HFFc6 (cell line): ENCODE data around the gene ANXA10. TPM values are rescaled to one million over a fixed set of nuclear protein-coding genes. Genes with fewer than 3 reads are reported as not detected.
"Not testable (repeated sequence)": the region's sequence is repeated elsewhere in the genome, so short reads cannot be mapped to it uniquely, and the experiment has no call there.

ENCODE experiments used
- DNase-seq: peaks from one replicate; pipeline ENCODE4 v3.0.0-alpha.2; 2018
- H3K27ac Mint-ChIP-seq: 2 replicates; pipeline ENCODE4 v1.8.0; 2020; ENCODE audit warnings: mild to moderate bottlenecking, mixed read lengths
- H3K27me3 Mint-ChIP-seq: 2 replicates; pipeline ENCODE4 v1.8.0; 2021; ENCODE audit warnings: mild to moderate bottlenecking, moderate library complexity, mixed read lengths; ENCODE audit not compliant: insufficient read depth
- H3K36me3 Mint-ChIP-seq: 2 replicates; pipeline ENCODE4 v1.8.0; 2021; ENCODE audit warnings: low read depth, mixed read lengths
- H3K4me1 Mint-ChIP-seq: 2 replicates; pipeline ENCODE4 v1.8.0; 2020; ENCODE audit warnings: low read depth, mixed read lengths
- H3K4me3 Mint-ChIP-seq: 2 replicates; pipeline ENCODE4 v1.8.0; 2020; ENCODE audit warnings: mild to moderate bottlenecking, moderate library complexity, mixed read lengths
- H3K9me3 Mint-ChIP-seq: 2 replicates; pipeline ENCODE4 v1.8.0; 2020; ENCODE audit warnings: mild to moderate bottlenecking, mixed read lengths
- total RNA-seq, 6 experiments: library from RNA; stranded (reverse); fragmentation: NEBNext Ultra II Directional; extraction: Animal tissue kit (Norgen Biotek cat#: 25700); gene quantifications; 2 replicates in 1 of 6; 3 replicates in 5 of 6; pipeline ENCODE4 v1.2.3, GENCODE V29; 2021
- TF ChIP-seq, protein P1 (sequence below): fragments of 200-600 bp; sonication (generic); IDR thresholded peaks from 2 replicates; pipeline ENCODE4 v1.5.0; 2021; ENCODE audit warnings: antibody characterized with exemption, mild to moderate bottlenecking

ANXA10 gene
- total RNA-seq, 6 experiments from 2014 or later, result 0.46 to 1.9 (median 0.85) TPM

DNA sequence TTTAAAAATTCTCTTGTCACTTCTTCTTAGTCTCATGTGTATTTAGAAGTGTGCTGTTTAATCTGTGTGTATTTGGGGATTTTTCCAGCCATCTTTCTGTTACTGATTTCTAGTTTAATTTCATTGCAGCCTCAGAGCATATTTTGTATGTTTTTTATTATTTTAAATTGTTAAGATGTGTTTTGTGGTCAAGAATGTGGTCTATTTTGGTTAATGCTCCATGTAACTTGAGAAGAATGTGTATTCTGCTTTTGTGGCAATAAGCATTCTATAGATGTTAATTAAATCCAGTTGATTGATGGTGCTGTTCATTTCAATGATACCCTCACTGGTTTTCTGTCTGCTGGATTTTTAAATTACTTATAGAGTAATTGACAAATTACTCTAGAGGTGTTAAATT is 38.9 kb downstream of the ANXA10 start:
- Mint-ChIP-seq H3K9me3 (no peaks in the 10 kb centered on the region), H3K4me1 (peaks cover 58% of the 10 kb centered on the region), H3K27ac (no peak overlapping the region), H3K36me3 (no peaks in the 10 kb centered on the region), H3K27me3 (no peaks in the 10 kb centered on the region), H3K4me3 (no peak overlapping the region)
- TF ChIP-seq, protein P1, sequence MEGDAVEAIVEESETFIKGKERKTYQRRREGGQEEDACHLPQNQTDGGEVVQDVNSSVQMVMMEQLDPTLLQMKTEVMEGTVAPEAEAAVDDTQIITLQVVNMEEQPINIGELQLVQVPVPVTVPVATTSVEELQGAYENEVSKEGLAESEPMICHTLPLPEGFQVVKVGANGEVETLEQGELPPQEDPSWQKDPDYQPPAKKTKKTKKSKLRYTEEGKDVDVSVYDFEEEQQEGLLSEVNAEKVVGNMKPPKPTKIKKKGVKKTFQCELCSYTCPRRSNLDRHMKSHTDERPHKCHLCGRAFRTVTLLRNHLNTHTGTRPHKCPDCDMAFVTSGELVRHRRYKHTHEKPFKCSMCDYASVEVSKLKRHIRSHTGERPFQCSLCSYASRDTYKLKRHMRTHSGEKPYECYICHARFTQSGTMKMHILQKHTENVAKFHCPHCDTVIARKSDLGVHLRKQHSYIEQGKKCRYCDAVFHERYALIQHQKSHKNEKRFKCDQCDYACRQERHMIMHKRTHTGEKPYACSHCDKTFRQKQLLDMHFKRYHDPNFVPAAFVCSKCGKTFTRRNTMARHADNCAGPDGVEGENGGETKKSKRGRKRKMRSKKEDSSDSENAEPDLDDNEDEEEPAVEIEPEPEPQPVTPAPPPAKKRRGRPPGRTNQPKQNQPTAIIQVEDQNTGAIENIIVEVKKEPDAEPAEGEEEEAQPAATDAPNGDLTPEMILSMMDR, result no peak
- no peak for DNase-seq

DNA sequence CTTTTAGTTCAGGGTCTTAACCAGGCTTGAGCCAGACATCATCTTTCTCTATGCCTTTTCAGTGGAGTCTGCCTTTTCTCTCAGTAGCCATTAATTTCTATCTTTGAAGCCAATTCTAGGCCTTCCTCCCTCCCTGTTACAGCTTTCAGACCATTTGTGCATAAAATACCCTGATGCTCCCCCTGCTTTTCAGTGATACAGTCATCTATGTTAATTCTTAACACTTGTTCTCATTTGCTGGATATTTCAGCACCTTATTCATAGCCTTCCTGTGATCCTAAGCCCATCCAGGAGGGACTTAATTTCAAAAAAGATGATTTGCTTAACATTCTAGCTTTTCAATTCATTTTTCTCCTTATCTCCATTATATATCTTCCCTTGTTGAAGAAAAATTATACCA is 42.3 kb downstream of the ANXA10 start:
- Mint-ChIP-seq H3K9me3 (no peaks in the 10 kb centered on the region), H3K27me3 (no peaks in the 10 kb centered on the region), H3K4me1 (peaks cover 66% of the 10 kb centered on the region), H3K27ac (peak overlapping the region; percentile 30; the same call in 1 of the 2 replicates), H3K36me3 (peaks cover 5% of the 10 kb centered on the region; the same call in 1 of the 2 replicates), H3K4me3 (no peak overlapping the region)
- no peak for DNase-seq
- TF ChIP-seq, protein P1, result no peak

DNA sequence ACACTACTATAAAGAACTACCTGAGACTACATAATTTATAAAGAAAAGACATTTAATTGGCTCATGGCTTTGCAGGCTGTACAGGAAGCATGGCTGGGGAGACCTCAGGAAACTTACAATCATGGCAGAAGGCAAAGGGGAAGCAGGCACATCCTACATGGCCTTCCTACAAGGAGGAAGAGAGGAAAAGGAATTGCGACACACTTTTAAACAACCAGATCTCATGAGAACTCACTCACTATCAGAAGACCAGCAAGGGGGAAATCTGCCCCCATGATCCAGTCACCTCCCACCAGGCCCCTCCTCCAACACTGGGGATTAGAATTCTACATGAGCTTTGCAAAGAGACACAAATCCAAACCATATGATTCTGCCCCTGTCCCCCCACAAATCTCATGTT is 43.5 kb downstream of the ANXA10 start:
- H3K27ac Mint-ChIP-seq, H3K4me3 Mint-ChIP-seq, H3K36me3 Mint-ChIP-seq, H3K27me3 Mint-ChIP-seq, H3K9me3 Mint-ChIP-seq, DNase-seq: not testable (repeated sequence)
- H3K4me1 Mint-ChIP-seq, result peaks cover 61% of the 10 kb centered on the region

DNA sequence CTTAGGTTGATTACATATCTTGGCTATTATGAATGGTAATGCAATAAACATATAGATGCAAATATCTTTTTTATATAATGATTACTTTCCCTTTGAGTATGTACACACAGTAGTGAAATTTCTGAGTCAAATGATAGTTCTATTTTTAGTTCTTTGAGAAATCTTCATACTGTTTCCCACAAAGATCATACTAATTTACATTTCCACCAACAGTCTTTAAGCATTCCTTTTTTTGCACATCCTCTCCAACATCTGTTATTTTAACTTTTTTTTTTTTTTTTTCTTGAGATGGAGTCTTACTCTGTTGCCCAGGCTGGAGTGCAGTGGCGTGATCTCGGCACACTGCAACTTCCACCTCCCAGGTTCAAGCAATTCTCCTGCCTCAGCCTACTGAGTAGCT is 45.4 kb downstream of the ANXA10 start:
- not testable (repeated sequence) for H3K27me3 Mint-ChIP-seq, H3K9me3 Mint-ChIP-seq, H3K36me3 Mint-ChIP-seq
- Mint-ChIP-seq H3K27ac (peak overlapping the region; percentile 88), H3K4me3 (peak overlapping the region; percentile 45), H3K4me1 (peaks cover 68% of the 10 kb centered on the region)
- DNase-seq, result peak; percentile 44

DNA sequence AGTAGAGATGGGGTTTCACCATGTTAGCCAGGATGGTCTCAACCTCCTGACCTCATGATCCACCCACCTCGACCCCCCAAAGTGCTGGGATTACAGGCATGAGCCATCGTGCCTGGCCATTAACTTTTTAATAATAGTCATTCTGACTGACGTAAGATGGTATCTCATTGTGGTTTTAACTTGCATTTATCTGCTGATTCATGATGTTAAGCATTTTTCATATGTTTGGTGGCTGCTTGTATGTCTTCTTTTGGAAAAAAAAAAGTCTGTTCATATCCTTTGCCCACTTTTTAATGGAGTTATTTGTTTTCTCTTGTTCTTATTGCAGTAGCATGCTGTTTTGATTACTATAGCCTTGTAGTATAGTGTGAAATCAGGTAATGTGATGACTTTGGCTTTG is 45.8 kb downstream of the ANXA10 start:
- Mint-ChIP-seq H3K9me3 (no peaks in the 10 kb centered on the region), H3K4me1 (peaks cover 70% of the 10 kb centered on the region), H3K4me3 (peak overlapping the region; percentile 45), H3K27ac (peak overlapping the region; percentile 88), H3K36me3 (peaks cover 5% of the 10 kb centered on the region; the same call in 1 of the 2 replicates), H3K27me3 (no peaks in the 10 kb centered on the region; the same call in 1 of the 2 replicates)
- peak; percentile 90 for DNase-seq
- TF ChIP-seq, protein P1, result no peak

DNA sequence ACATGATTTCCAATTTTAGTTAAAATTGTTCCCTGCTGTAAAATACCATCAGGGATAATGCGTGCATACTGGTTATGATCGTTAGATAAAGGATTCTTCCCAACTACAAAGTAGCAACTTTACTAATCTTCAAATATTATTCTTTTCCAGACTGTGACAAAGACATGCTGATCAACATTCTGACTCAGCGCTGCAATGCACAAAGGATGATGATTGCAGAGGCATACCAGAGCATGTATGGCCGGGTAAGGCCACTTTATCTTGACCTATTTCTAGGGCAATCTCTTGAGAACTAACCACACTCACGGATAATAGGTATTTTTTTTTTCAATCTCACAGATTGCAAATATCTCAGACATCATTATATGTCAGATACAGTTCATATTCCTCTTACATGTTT is 47.0 kb downstream of the ANXA10 start:
- Mint-ChIP-seq H3K4me3 (peak overlapping the region; percentile 49; the same call in 1 of the 2 replicates), H3K36me3 (peaks cover 5% of the 10 kb centered on the region; the same call in 1 of the 2 replicates), H3K27me3 (no peaks in the 10 kb centered on the region; the same call in 1 of the 2 replicates), H3K27ac (peak overlapping the region; percentile 88), H3K4me1 (peaks cover 69% of the 10 kb centered on the region), H3K9me3 (no peaks in the 10 kb centered on the region)
- TF ChIP-seq, protein P1, result no peak
- DNase-seq, result peak; percentile 75

DNA sequence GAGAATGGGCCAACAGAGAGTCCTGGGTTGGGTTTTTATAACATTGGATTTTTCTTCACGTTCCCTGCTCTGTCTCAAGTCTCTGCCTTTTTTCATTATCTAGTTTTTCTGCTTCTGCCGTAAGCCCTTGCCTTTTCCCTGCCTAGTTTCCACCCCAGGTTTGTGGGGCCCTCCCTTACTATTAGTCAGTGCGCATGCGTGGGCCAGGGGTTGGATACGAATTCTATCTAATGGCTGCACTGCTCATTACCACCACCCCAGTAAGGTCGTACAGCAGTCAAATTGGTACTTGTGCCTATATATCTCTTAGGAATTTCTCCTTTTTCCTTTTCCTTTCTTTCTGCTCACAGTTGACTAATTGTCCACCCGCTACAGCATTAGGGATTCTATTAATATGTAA is 49.4 kb downstream of the ANXA10 start:
- TF ChIP-seq, protein P1, result no peak
- Mint-ChIP-seq H3K36me3 (peaks cover 5% of the 10 kb centered on the region; the same call in 1 of the 2 replicates), H3K4me1 (peaks cover 51% of the 10 kb centered on the region), H3K27ac (no peak overlapping the region), H3K4me3 (no peak overlapping the region), H3K9me3 (no peaks in the 10 kb centered on the region), H3K27me3 (no peaks in the 10 kb centered on the region; the same call in 1 of the 2 replicates)
- DNase-seq, result no peak
